Fibroblast of pulmonary artery (primary cell): ENCODE results near the gene NOP9.

Experiments used
- DNase-seq: peaks from one replicate; pipeline ENCODE4 v3.0.0-alpha.2; 2010; ENCODE audit warnings: low read depth
- H3K4me3 ChIP-seq: replicated peaks from 2 replicates; pipeline ENCODE4 v1.5.1; 2011; ENCODE audit warnings: low read depth, mild to moderate bottlenecking, control low read depth, low read length, moderate library complexity
- TF ChIP-seq, protein P1 (sequence below): IDR thresholded peaks from 2 replicates; pipeline ENCODE4 v1.5.1; 2011; ENCODE audit warnings: mild to moderate bottlenecking, control low read depth, low read length, inconsistent platforms; ENCODE audit errors: missing control alignments

The NOP9 gene

GRCh38 chr14:24289649-24290280 is 9.9 kb upstream of the NOP9 start:
- H3K4me3 ChIP-seq: no peak overlapping the region
- TF ChIP-seq, protein P1, sequence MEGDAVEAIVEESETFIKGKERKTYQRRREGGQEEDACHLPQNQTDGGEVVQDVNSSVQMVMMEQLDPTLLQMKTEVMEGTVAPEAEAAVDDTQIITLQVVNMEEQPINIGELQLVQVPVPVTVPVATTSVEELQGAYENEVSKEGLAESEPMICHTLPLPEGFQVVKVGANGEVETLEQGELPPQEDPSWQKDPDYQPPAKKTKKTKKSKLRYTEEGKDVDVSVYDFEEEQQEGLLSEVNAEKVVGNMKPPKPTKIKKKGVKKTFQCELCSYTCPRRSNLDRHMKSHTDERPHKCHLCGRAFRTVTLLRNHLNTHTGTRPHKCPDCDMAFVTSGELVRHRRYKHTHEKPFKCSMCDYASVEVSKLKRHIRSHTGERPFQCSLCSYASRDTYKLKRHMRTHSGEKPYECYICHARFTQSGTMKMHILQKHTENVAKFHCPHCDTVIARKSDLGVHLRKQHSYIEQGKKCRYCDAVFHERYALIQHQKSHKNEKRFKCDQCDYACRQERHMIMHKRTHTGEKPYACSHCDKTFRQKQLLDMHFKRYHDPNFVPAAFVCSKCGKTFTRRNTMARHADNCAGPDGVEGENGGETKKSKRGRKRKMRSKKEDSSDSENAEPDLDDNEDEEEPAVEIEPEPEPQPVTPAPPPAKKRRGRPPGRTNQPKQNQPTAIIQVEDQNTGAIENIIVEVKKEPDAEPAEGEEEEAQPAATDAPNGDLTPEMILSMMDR: no peak
- no peak for DNase-seq

- DNase-seq: no peak
- TF ChIP-seq, protein P1: no peak
- H3K4me3 ChIP-seq: no peak overlapping the region
Measured at GRCh38 chr14:24290746-24291145, 8.9 kb upstream of the NOP9 start.

DNA sequence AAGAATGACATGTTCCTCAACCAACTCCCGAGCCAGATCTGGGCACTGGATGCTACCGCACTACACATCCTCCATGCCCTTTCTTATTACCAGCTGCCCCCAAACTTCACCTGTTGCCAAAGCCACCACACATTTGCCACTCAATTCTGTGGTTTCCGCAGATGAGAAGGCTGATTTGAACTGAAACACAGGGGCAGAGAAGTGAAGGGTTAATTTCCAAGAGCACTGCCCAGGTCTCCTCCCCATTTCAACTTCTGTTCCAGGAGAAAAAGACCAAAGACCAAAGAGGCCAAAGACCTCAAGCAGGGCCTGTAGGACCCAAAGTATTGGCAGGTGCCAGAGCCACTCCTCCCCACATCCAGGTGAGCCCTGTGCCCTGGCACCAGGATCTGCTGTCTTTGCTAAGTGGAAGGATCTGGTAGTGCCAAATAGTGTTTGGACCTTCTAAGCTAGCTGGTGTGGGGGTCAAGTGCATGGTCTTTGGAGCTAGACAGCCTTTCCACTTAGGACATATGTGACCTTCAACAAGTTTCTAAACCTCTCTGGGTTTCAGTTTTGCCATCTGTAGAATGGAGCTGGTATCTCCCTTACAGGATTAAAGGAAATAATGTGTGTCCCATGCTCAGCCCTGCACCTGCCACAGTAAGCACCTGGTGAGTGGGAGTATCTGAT is 8.1 kb upstream of the NOP9 start:
- TF ChIP-seq, protein P1: no peak
- H3K4me3 ChIP-seq: no peak overlapping the region
- DNase-seq: no peak

GRCh38 chr14:24292118-24292807 is 7.4 kb upstream of the NOP9 start:
- H3K4me3 ChIP-seq: no peak overlapping the region
- no peak for DNase-seq
- TF ChIP-seq, protein P1: no peak

DNA sequence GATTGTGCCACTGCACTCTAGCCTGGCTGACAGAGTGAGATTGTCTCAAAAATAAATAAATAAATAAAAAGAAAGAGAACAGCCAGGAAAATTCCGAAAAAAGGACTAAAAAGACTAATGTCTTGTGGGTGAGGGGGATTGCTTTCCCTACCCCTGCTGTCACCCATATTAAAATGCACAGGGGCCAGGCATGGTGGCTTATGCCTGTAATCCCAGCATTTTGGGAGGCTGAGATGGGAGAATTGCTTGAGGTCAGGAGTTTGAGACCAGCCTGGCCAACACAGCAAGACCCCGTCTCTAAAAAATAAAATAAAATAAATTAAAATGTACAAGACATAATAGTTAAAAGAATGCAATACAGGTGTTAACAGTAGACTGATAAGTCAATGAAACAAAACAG is 6.1 kb upstream of the NOP9 start:
- no peak overlapping the region for H3K4me3 ChIP-seq
- TF ChIP-seq, protein P1: no peak
- DNase-seq: no peak

GRCh38 chr14:24296341-24297157 is 3.1 kb upstream of the NOP9 start:
- TF ChIP-seq, protein P1: peak; percentile 82
- no peak overlapping the region for H3K4me3 ChIP-seq
- peak; percentile 95 for DNase-seq
